IMR-90 (cell line): Measurements from ENCODE around the gene NCOA3. TPM values are rescaled to one million over a fixed set of nuclear protein-coding genes. Genes with fewer than 3 reads are reported as not detected.

Experiments used
- ATAC-seq: fragments of 200-7000 bp; cut with Tn5 transposase; 2 replicates; pipeline ENCODE4 v1.9.1; 2020; ENCODE audit warnings: low read depth, mild to moderate bottlenecking, moderate library complexity
- BruUV-seq: library from RNA; stranded (reverse); fragments of 400-500 nt; replicated peaks from 2 replicates; lab custom pipeline; 2021; lab: Mats Ljungman, UMichigan
- CTCF ChIA-PET: fragments of 300-600 bp; formaldehyde crosslinking; extraction: SDS; loops from one replicate; lab custom pipeline; 2021; ENCODE audit warnings: antibody characterized with exemption; lab: Yijun Ruan, JAX
- POLR2A ChIA-PET: fragments of 300-600 bp; sonication (Branson Sonifier 250); formaldehyde crosslinking; loops from one replicate; lab custom pipeline; 2022; ENCODE audit warnings: antibody characterized with exemption; ENCODE audit not compliant: unreplicated experiment; lab: Charles Lee
- DNase-seq: peaks from one replicate; pipeline ENCODE4 v3.0.0; 2013
- H2AFZ ChIP-seq: replicated peaks from 2 replicates; pipeline ENCODE3; 2013; ENCODE audit warnings: low read length, mild to moderate bottlenecking; ENCODE audit not compliant: poor library complexity
- H2AK5ac ChIP-seq: 2 replicates; pipeline ENCODE4 v1.6.1; 2013; ENCODE audit warnings: low read depth, low read length, inconsistent platforms
- H2AK9ac ChIP-seq: replicated peaks from 2 replicates; pipeline ENCODE3; 2013; ENCODE audit warnings: mild to moderate bottlenecking, low read depth, low read length, moderate library complexity; ENCODE audit not compliant: poor library complexity
- H2BK120ac ChIP-seq: 2 replicates; pipeline ENCODE4 v1.6.1; 2013; ENCODE audit warnings: low read depth, low read length, inconsistent platforms
- H2BK15ac ChIP-seq: 3 replicates; pipeline ENCODE4 v1.6.1; 2013; ENCODE audit warnings: low read depth, low read length, inconsistent platforms
- H2BK20ac ChIP-seq: 2 replicates; pipeline ENCODE4 v1.6.1; 2013; ENCODE audit warnings: low read depth, mild to moderate bottlenecking, inconsistent platforms, low read length, moderate library complexity
- H2BK5ac ChIP-seq: 2 replicates; pipeline ENCODE4 v1.6.1; 2013; ENCODE audit warnings: mild to moderate bottlenecking, low read depth, low read length, inconsistent platforms; ENCODE audit not compliant: poor library complexity, severe bottlenecking
- H3K14ac ChIP-seq: replicated peaks from 2 replicates; pipeline ENCODE4 v1.6.1; 2013; ENCODE audit warnings: low read depth, low read length, inconsistent platforms
- H3K18ac ChIP-seq: 2 replicates; pipeline ENCODE4 v1.6.1; 2013; ENCODE audit warnings: low read depth, low read length, control low read depth
- H3K23ac ChIP-seq: 2 replicates; pipeline ENCODE4 v1.6.1; 2013; ENCODE audit warnings: low read depth, low read length, inconsistent platforms
- H3K27ac ChIP-seq: 2 replicates; pipeline ENCODE4 v1.5.1; 2013; ENCODE audit warnings: mild to moderate bottlenecking, control low read depth, low read length; ENCODE audit not compliant: insufficient read depth
- H3K27me3 ChIP-seq: 2 replicates; pipeline ENCODE4 v1.6.1; 2013; ENCODE audit warnings: low read length; ENCODE audit not compliant: control insufficient read depth, insufficient read depth
- H3K36me3 ChIP-seq: 2 replicates; pipeline ENCODE4 v1.6.1; 2013; ENCODE audit warnings: low read length, mixed read lengths; ENCODE audit not compliant: control insufficient read depth, insufficient read depth
- H3K4ac ChIP-seq: 2 replicates; pipeline ENCODE4 v1.6.1; 2013; ENCODE audit warnings: low read depth, low read length, inconsistent platforms
- H3K4me1 ChIP-seq: 2 replicates; pipeline ENCODE4 v1.6.1; 2013; ENCODE audit warnings: low read length, mixed read lengths; ENCODE audit not compliant: control insufficient read depth, insufficient read depth
- H3K4me2 ChIP-seq: 2 replicates; pipeline ENCODE4 v1.6.1; 2013; ENCODE audit warnings: low read depth, mild to moderate bottlenecking, control low read depth, low read length, moderate library complexity
- H3K4me3 ChIP-seq: 2 replicates; pipeline ENCODE4 v1.5.1; 2013; ENCODE audit warnings: low read depth, mild to moderate bottlenecking, control low read depth, low read length, moderate library complexity; ENCODE audit not compliant: insufficient read depth
- H3K56ac ChIP-seq: 2 replicates; pipeline ENCODE4 v1.6.1; 2013; ENCODE audit warnings: low read length, inconsistent platforms; ENCODE audit not compliant: insufficient read depth; ENCODE audit errors: extremely low read depth
- H3K79me1 ChIP-seq, 2 experiments: 2 replicates each; pipeline ENCODE4 v1.6.1; 2013; ENCODE audit warnings: low read length in 2 of 2, inconsistent platforms in 1 of 2, low read depth in 1 of 2
- H3K9ac ChIP-seq: 2 replicates; pipeline ENCODE4 v1.6.1; 2013; ENCODE audit warnings: low read depth, low read length, control low read depth
- H3K9me1 ChIP-seq: 2 replicates; pipeline ENCODE4 v1.6.1; 2013; ENCODE audit warnings: low read length, inconsistent platforms; ENCODE audit not compliant: insufficient read depth
- H3K9me3 ChIP-seq: 2 replicates; pipeline ENCODE4 v1.6.1; 2013; ENCODE audit warnings: low read length; ENCODE audit not compliant: control insufficient read depth, insufficient read depth
- H4K20me1 ChIP-seq: 2 replicates; pipeline ENCODE4 v1.6.1; 2013; ENCODE audit warnings: low read length, inconsistent platforms; ENCODE audit not compliant: insufficient read depth
- H4K5ac ChIP-seq: 2 replicates; pipeline ENCODE4 v1.6.1; 2013; ENCODE audit warnings: mild to moderate bottlenecking, low read depth, low read length, control low read depth
- H4K8ac ChIP-seq, 2 experiments: 2 replicates each; pipeline ENCODE4 v1.6.1; 2013; ENCODE audit warnings: low read depth in 2 of 2, low read length in 2 of 2, control low read depth in 1 of 2, inconsistent platforms in 1 of 2
- H4K91ac ChIP-seq: 2 replicates; pipeline ENCODE4 v1.6.1; 2013; ENCODE audit warnings: low read depth, low read length, inconsistent platforms; ENCODE audit not compliant: insufficient read depth
- CTCF ChIP-seq: conservative IDR thresholded peaks from 2 replicates; pipeline ENCODE4 v1.5.1; 2012; ENCODE audit warnings: mild to moderate bottlenecking, low read depth, low read length, improper control_type of control experiment
- MAZ ChIP-seq: IDR thresholded peaks from 2 replicates; pipeline ENCODE4 v1.6.1; 2012; ENCODE audit warnings: low read depth, mild to moderate bottlenecking, low read length, improper control_type of control experiment, moderate library complexity, borderline replicate concordance
- POLR2A ChIP-seq: IDR thresholded peaks from 2 replicates; pipeline ENCODE4 v1.6.1; 2012; ENCODE audit warnings: mild to moderate bottlenecking, low read depth, low read length
- WGBS, 2 experiments: methylation state at CpG; one replicate each; pipeline versions ENCODE4 v1.1.5 to v1.1.7; 2013; ENCODE audit warnings: missing lambda C conversion rate in 2 of 2; ENCODE audit not compliant: insufficient read length in 1 of 2; ENCODE audit errors: extremely low coverage in 2 of 2; 5-methylcytosine and 5-hydroxymethylcytosine counted together
- dilution Hi-C: fragments of 300-500 bp; cut with HindIII; formaldehyde crosslinking; loops from one replicate; pipeline ENCODE4 v1.14.3; 2018; ENCODE audit warnings: low sequenced_read_pairs; ENCODE audit not compliant: unreplicated experiment
- in situ Hi-C: fragments of 300-500 bp; cut with MboI; formaldehyde crosslinking; loops from 3 replicates; pipeline ENCODE4 v1.14.3; 2019; ENCODE audit warnings: low sequenced_read_pairs, inconsistent platforms, mixed read lengths
- intact Hi-C: fragments of 100-400 bp; cut with micrococcal nuclease; formaldehyde crosslinking; loops from 2 replicates; pipeline ENCODE4 v1.10.0; 2022
- polyA plus RNA-seq, 3 experiments: library from polyadenylated mRNA; depleted of rRNA; stranded (reverse); fragments of >200 nt; gene quantifications; 2 replicates each; pipeline ENCODE4 v1.2.3, GENCODE V29; 2012; ENCODE audit warnings: low replicate concordance in 1 of 3
- total RNA-seq: library from RNA; depleted of rRNA; stranded (reverse); fragments of >200 nt; gene quantifications from 2 replicates; pipeline ENCODE4 v1.2.3, GENCODE V29; 2012

The NCOA3 gene
- total and polyA plus RNA-seq, 2 of the 4 experiments (the other 2 are of a cell fraction) = 8.8 to 29.0 TPM

DNA sequence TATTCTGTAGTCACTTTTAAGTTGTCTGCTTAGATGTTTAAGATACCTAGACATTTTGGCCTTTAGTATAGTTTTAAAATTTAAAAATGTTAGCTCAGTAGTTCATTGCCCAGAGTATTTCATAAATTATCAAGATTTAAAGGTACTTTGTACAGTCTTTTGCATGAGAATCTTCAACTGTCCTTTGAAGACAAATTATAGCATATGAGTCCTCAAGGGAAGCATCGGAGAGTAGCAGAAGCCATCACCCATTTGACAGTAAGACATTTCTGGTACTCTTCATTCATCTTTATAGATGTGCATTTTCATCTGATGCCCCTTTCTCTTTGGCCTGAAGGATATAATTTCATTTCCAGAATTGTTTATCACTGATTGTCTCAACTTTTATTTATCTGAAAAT is 89.5 kb downstream of the NCOA3 start:
- Histone ChIP-seq H3K4ac (no peak overlapping the region), H4K91ac (no peak overlapping the region), H2AK5ac (no peak overlapping the region), H2BK20ac (no peak overlapping the region), H3K9me1 (no peaks in the 10 kb centered on the region), H4K5ac (no peak overlapping the region), H2AK9ac (no peak overlapping the region), H3K4me2 (no peak overlapping the region), H3K27ac (no peak overlapping the region), H3K23ac (no peak overlapping the region), H3K18ac (no peak overlapping the region), H4K8ac (no peak overlapping the region), H2BK15ac (no peak overlapping the region), H3K4me3 (no peak overlapping the region), H3K27me3 (no peaks in the 10 kb centered on the region), H3K56ac (no peak overlapping the region), H3K14ac (no peak overlapping the region), H4K20me1 (no peaks in the 10 kb centered on the region), H3K4me1 (no peaks in the 10 kb centered on the region), H3K9me3 (no peaks in the 10 kb centered on the region), H3K79me1 (peaks cover 16 to 56% of the 10 kb centered on the region in 2 experiments), H2BK5ac (no peak overlapping the region), H3K9ac (no peak overlapping the region), H3K36me3 (no peaks in the 10 kb centered on the region), H2AFZ (no peak overlapping the region), H2BK120ac (no peak overlapping the region)
- BruUV-seq = no TSS peak
- DNase-seq (no peak), ATAC-seq (no peak)
- CTCF ChIA-PET = no interaction called here
- no peak for TF ChIP-seq CTCF
- no peak for TF ChIP-seq MAZ
- no peak for TF ChIP-seq POLR2A
- intact Hi-C loops (no loop called here), dilution Hi-C loops (no loop called here), in situ Hi-C loops (no loop called here)
- WGBS, 2 experiments = no CpG with 5 or more reads among the region's 1 CpG
- POLR2A ChIA-PET = no interaction called here
